ENCODE measurements around the gene SHISA9.

Gene SHISA9

GRCh38 chr16:13157082-13157481 is 255.7 kb downstream of the SHISA9 start:
- DNase-seq (ENCODE audit: extremely low read depth in 1 of 2, low read depth in 1 of 2), result no peak

- no peak for DNase-seq (ENCODE audit: extremely low read depth in 1 of 2, low read depth in 1 of 2)
Observed at GRCh38 chr16:13158427-13158826, 257.0 kb downstream of the SHISA9 start.

GRCh38 chr16:13165024-13165423 is 263.6 kb downstream of the SHISA9 start:
- DNase-seq (ENCODE audit: extremely low read depth in 1 of 2, low read depth in 1 of 2), result no peak

- no peak for DNase-seq (ENCODE audit: extremely low read depth in 1 of 2, low read depth in 1 of 2)
Observed at GRCh38 chr16:13168091-13168572, 266.7 kb downstream of the SHISA9 start.

- DNase-seq (ENCODE audit: extremely low read depth in 1 of 2, low read depth in 1 of 2), result no peak
Observed at GRCh38 chr16:13171313-13171712, 269.9 kb downstream of the SHISA9 start.

- no peak for DNase-seq (ENCODE audit: extremely low read depth in 1 of 2, low read depth in 1 of 2)
Observed at GRCh38 chr16:13176711-13177110, 275.3 kb downstream of the SHISA9 start.

GRCh38 chr16:13178318-13178717 is 276.9 kb downstream of the SHISA9 start:
- DNase-seq (ENCODE audit: extremely low read depth in 1 of 2, low read depth in 1 of 2), result no peak

GRCh38 chr16:13181432-13181831 is 280.0 kb downstream of the SHISA9 start:
- DNase-seq (ENCODE audit: extremely low read depth in 1 of 2, low read depth in 1 of 2), result no peak

- DNase-seq (ENCODE audit: extremely low read depth in 1 of 2, low read depth in 1 of 2), result no peak
Observed at GRCh38 chr16:13186813-13187212, 285.4 kb downstream of the SHISA9 start.

GRCh38 chr16:13189250-13189649 is 287.9 kb downstream of the SHISA9 start:
- no peak for DNase-seq (ENCODE audit: extremely low read depth in 1 of 2, low read depth in 1 of 2)

- DNase-seq (ENCODE audit: extremely low read depth in 1 of 2, low read depth in 1 of 2), result no peak
Observed at GRCh38 chr16:13193721-13194120, 292.3 kb downstream of the SHISA9 start.

- DNase-seq (ENCODE audit: extremely low read depth in 1 of 2, low read depth in 1 of 2), result no peak
Observed at GRCh38 chr16:13194766-13195165, 293.4 kb downstream of the SHISA9 start.

- DNase-seq (ENCODE audit: extremely low read depth in 1 of 2, low read depth in 1 of 2), result no peak
Observed at GRCh38 chr16:13203725-13204124, 302.3 kb downstream of the SHISA9 start.

- no peak for DNase-seq (ENCODE audit: extremely low read depth in 1 of 2, low read depth in 1 of 2)
Observed at GRCh38 chr16:13205352-13205751, 304.0 kb downstream of the SHISA9 start.

GRCh38 chr16:13206606-13207005 is 305.2 kb downstream of the SHISA9 start:
- no peak for DNase-seq (ENCODE audit: extremely low read depth in 1 of 2, low read depth in 1 of 2)

GRCh38 chr16:13207151-13207550 is 305.8 kb downstream of the SHISA9 start:
- DNase-seq (ENCODE audit: extremely low read depth in 1 of 2, low read depth in 1 of 2), result no peak

GRCh38 chr16:13223666-13224065 is 322.3 kb downstream of the SHISA9 start:
- DNase-seq (ENCODE audit: extremely low read depth in 1 of 2, low read depth in 1 of 2), result no peak

- no peak for DNase-seq (ENCODE audit: extremely low read depth in 1 of 2, low read depth in 1 of 2)
Observed at GRCh38 chr16:13229039-13229438, 327.6 kb downstream of the SHISA9 start.

GRCh38 chr16:13231365-13231764 is 330.0 kb downstream of the SHISA9 start:
- DNase-seq (ENCODE audit: extremely low read depth in 1 of 2, low read depth in 1 of 2), result no peak

- DNase-seq (ENCODE audit: extremely low read depth in 1 of 2, low read depth in 1 of 2), result no peak
Observed at GRCh38 chr16:13234999-13235398, 333.6 kb downstream of the SHISA9 start.

GRCh38 chr16:13236308-13236707 is 334.9 kb downstream of the SHISA9 start:
- no peak for DNase-seq (ENCODE audit: extremely low read depth in 1 of 2, low read depth in 1 of 2)

- no peak for DNase-seq (ENCODE audit: extremely low read depth in 1 of 2, low read depth in 1 of 2)
Observed at GRCh38 chr16:13238182-13238581, 336.8 kb downstream of the SHISA9 start.

GRCh38 chr16:13242201-13242600 is 340.8 kb downstream of the SHISA9 start:
- DNase-seq (ENCODE audit: extremely low read depth in 1 of 2, low read depth in 1 of 2), result no peak

GRCh38 chr16:13244770-13245169 is 343.4 kb downstream of the SHISA9 start:
- no peak for DNase-seq (ENCODE audit: extremely low read depth in 1 of 2, low read depth in 1 of 2)
